T-helper 1 cell treated with Interleukin-12 subunit alpha and Interleukin-12 subunit beta and Interleukin-4 antibody, amounts not matched to agents 30 ng/mL and 1 ng/mL, for 36 hours (primary cell): ENCODE data around the gene FDXR. TPM values are rescaled to one million over a fixed set of nuclear protein-coding genes. Genes with fewer than 3 reads are reported as not detected.

Experiments
- intact Hi-C: fragments of 100-400 bp; cut with micrococcal nuclease; formaldehyde crosslinking; loops from one replicate; pipeline ENCODE4 v1.15.1; 2024
- total RNA-seq: library from RNA; stranded (reverse); gene quantifications from 2 replicates; pipeline ENCODE4 v1.2.3, GENCODE V29; 2022

The FDXR gene
- total RNA-seq, 1 donor from 2014 or later = 40.6 TPM

- intact Hi-C loops = no loop called here
Measured at GRCh38 chr17:74839990-74840852, 32.6 kb downstream of the FDXR start.

- intact Hi-C loops = no loop called here
Measured at GRCh38 chr17:74838274-74838673, 34.5 kb downstream of the FDXR start.

- intact Hi-C loops = no loop called here
Measured at GRCh38 chr17:74836691-74837467, 35.9 kb downstream of the FDXR start.

- intact Hi-C loops = no loop called here
Measured at GRCh38 chr17:74836191-74836590, 36.6 kb downstream of the FDXR start.

GRCh38 chr17:74833501-74834377, 39.1 kb downstream of the FDXR start:
- intact Hi-C loops = no loop called here

- intact Hi-C loops = no loop called here
Measured at GRCh38 chr17:74832421-74832820, 40.4 kb downstream of the FDXR start.

GRCh38 chr17:74831444-74832146, 41.2 kb downstream of the FDXR start:
- intact Hi-C loops = no loop called here

- intact Hi-C loops = no loop called here
Measured at GRCh38 chr17:74830861-74831260, 41.9 kb downstream of the FDXR start.

- intact Hi-C loops = no loop called here
Measured at GRCh38 chr17:74827800-74828199, 45.0 kb downstream of the FDXR start.

GRCh38 chr17:74825952-74826719, 46.7 kb downstream of the FDXR start:
- intact Hi-C loops = no loop called here

GRCh38 chr17:74824961-74825627, 47.7 kb downstream of the FDXR start:
- intact Hi-C loops = no loop called here

GRCh38 chr17:74822939-74823367, 49.8 kb downstream of the FDXR start:
- intact Hi-C loops = no loop called here

GRCh38 chr17:74822335-74822938, 50.4 kb downstream of the FDXR start:
- intact Hi-C loops = no loop called here

- intact Hi-C loops = no loop called here
Measured at GRCh38 chr17:74821655-74822334, 51.0 kb downstream of the FDXR start.

GRCh38 chr17:74819801-74820436, 52.9 kb downstream of the FDXR start:
- intact Hi-C loops = no loop called here

GRCh38 chr17:74818291-74818938, 54.4 kb downstream of the FDXR start:
- intact Hi-C loops = no loop called here

- intact Hi-C loops = no loop called here
Measured at GRCh38 chr17:74816905-74817620, 55.7 kb downstream of the FDXR start.
